GM23338 (cell line): ENCODE results near the gene RPS6KA3. TPM values are rescaled to one million over a fixed set of nuclear protein-coding genes. Genes with fewer than 3 reads are reported as not detected.

Experiments used
- ATAC-seq: fragments of 200-7000 bp; cut with Tn5 transposase; 3 replicates; pipeline ENCODE4 v1.9.1; 2020
- DNase-seq: peaks from one replicate; pipeline ENCODE4 v3.0.0-alpha.2; 2015; ENCODE audit warnings: low spot score
- H2AFZ ChIP-seq: fragments of 200-600 bp; sonication (generic); 2 replicates; pipeline ENCODE4 v1.8.0; 2016; ENCODE audit warnings: antibody characterized with exemption, mild to moderate bottlenecking, moderate library complexity
- H3F3A ChIP-seq: fragments of 200-600 bp; sonication (generic); replicated peaks from 2 replicates; pipeline ENCODE4 v1.8.0; 2017; ENCODE audit warnings: antibody characterized with exemption, mixed run types, low read depth
- H3K27ac ChIP-seq: fragments of 200-600 bp; sonication (generic); 2 replicates; pipeline ENCODE4 v1.6.1; 2016; ENCODE audit warnings: low read depth
- H3K27me3 ChIP-seq: fragments of 200-600 bp; sonication (generic); 2 replicates; pipeline ENCODE4 v1.8.0; 2016; ENCODE audit warnings: mild to moderate bottlenecking, mixed run types, moderate library complexity; ENCODE audit not compliant: insufficient read depth
- H3K36me3 ChIP-seq: fragments of 200-600 bp; sonication (generic); 2 replicates; pipeline ENCODE4 v1.8.0; 2016; ENCODE audit warnings: mild to moderate bottlenecking; ENCODE audit not compliant: insufficient read depth
- H3K4me1 ChIP-seq: fragments of 200-600 bp; sonication (generic); 2 replicates; pipeline ENCODE4 v1.8.0; 2016; ENCODE audit warnings: mild to moderate bottlenecking, moderate library complexity; ENCODE audit not compliant: insufficient read depth
- H3K4me2 ChIP-seq: fragments of 200-600 bp; sonication (generic); 2 replicates; pipeline ENCODE4 v1.7.1; 2017; ENCODE audit warnings: mixed run types
- H3K4me3 ChIP-seq: fragments of 200-600 bp; sonication (generic); 2 replicates; pipeline ENCODE4 v1.6.1; 2016; ENCODE audit warnings: mixed run types
- H3K79me2 ChIP-seq: fragments of 200-600 bp; sonication (generic); replicated peaks from 2 replicates; pipeline ENCODE4 v1.8.0; 2017; ENCODE audit warnings: mild to moderate bottlenecking; ENCODE audit not compliant: insufficient read depth
- H3K9me2 ChIP-seq: fragments of 200-600 bp; sonication (generic); 2 replicates; pipeline ENCODE4 v1.8.0; 2017; ENCODE audit not compliant: insufficient read depth
- H4K20me1 ChIP-seq: fragments of 200-600 bp; sonication (generic); replicated peaks from 2 replicates; pipeline ENCODE4 v1.8.0; 2017; ENCODE audit warnings: mild to moderate bottlenecking; ENCODE audit not compliant: insufficient read depth
- H3K27ac Mint-ChIP-seq: 2 replicates; pipeline ENCODE4 v1.8.0; 2020; ENCODE audit warnings: inconsistent platforms, mild to moderate bottlenecking, moderate library complexity, mixed read lengths
- H3K27me3 Mint-ChIP-seq: 3 replicates; pipeline ENCODE4 v1.8.0; 2022; ENCODE audit warnings: low read depth, mild to moderate bottlenecking, moderate library complexity, mixed read lengths, inconsistent platforms; ENCODE audit not compliant: insufficient read depth, poor library complexity
- H3K36me3 Mint-ChIP-seq: 3 replicates; pipeline ENCODE4 v1.8.0; 2021; ENCODE audit warnings: low read depth, mild to moderate bottlenecking, inconsistent platforms, moderate library complexity, mixed read lengths
- H3K4me1 Mint-ChIP-seq: 3 replicates; pipeline ENCODE4 v1.8.0; 2020; ENCODE audit warnings: mild to moderate bottlenecking, inconsistent platforms, mixed read lengths
- H3K4me3 Mint-ChIP-seq: 3 replicates; pipeline ENCODE4 v1.8.0; 2021; ENCODE audit warnings: moderate library complexity, mild to moderate bottlenecking, inconsistent platforms, mixed read lengths
- H3K9me3 Mint-ChIP-seq: 3 replicates; pipeline ENCODE4 v1.8.0; 2020; ENCODE audit warnings: moderate library complexity, mild to moderate bottlenecking, inconsistent platforms, mixed read lengths
- CREB1 ChIP-seq: fragments of 250-450 bp; sonication (Bioruptor Pico); IDR thresholded peaks from 2 replicates; pipeline ENCODE4 v1.5.0; 2020; ENCODE audit warnings: low read depth, mild to moderate bottlenecking, moderate library complexity
- EZH2 ChIP-seq: fragments of 200-600 bp; sonication (generic); IDR thresholded peaks from one replicate; pipeline ENCODE4 v1.8.0; 2017; ENCODE audit warnings: antibody characterized with exemption, mild to moderate bottlenecking, low read depth; ENCODE audit not compliant: unreplicated experiment
- EZH2phosphoT487 ChIP-seq: fragments of 200-600 bp; sonication (generic); IDR thresholded peaks from one replicate; pipeline ENCODE4 v1.8.1; 2018; ENCODE audit warnings: antibody characterized with exemption; ENCODE audit not compliant: unreplicated experiment
- JUNB ChIP-seq: IDR thresholded peaks from one replicate; pipeline ENCODE4 v1.6.1; 2016; ENCODE audit warnings: antibody characterized with exemption; ENCODE audit not compliant: unreplicated experiment
- NANOG ChIP-seq: IDR thresholded peaks from 2 replicates; pipeline ENCODE4 v1.6.1; 2016; ENCODE audit warnings: antibody characterized with exemption, borderline replicate concordance
- POLR2AphosphoS5 ChIP-seq: IDR thresholded peaks from 2 replicates; pipeline ENCODE4 v1.6.1; 2016; ENCODE audit warnings: antibody characterized with exemption, low read depth
- STAT1 ChIP-seq: IDR thresholded peaks from one replicate; pipeline ENCODE4 v1.6.1; 2016; ENCODE audit warnings: antibody characterized with exemption; ENCODE audit not compliant: unreplicated experiment
- ZNF114 ChIP-seq: fragments of 250-450 bp; sonication (Bioruptor Pico); IDR thresholded peaks from 2 replicates; pipeline ENCODE4 v1.5.0; 2020; ENCODE audit warnings: mild to moderate bottlenecking, moderate library complexity
- ZNF331 ChIP-seq: fragments of 250-450 bp; sonication (Bioruptor Pico); IDR thresholded peaks from 2 replicates; pipeline ENCODE4 v1.5.0; 2020; ENCODE audit warnings: low read depth, mild to moderate bottlenecking, moderate library complexity
- polyA plus RNA-seq: library from polyadenylated mRNA; unstranded; fragments of >200 nt; fragmentation: Nextera tagmentation; extraction: Ambion mirVana; gene quantifications from 2 replicates; pipeline ENCODE4 v1.2.1, GENCODE V29; 2016
- total RNA-seq: library from RNA; depleted of rRNA; stranded (reverse); fragments of >200 nt; shearing (Covaris generic); gene quantifications from 2 replicates; pipeline ENCODE4 v1.2.3, GENCODE V29; 2014
- TF ChIP-seq, protein P1 (sequence below): IDR thresholded peaks from 2 replicates; pipeline ENCODE4 v1.6.1; 2016; ENCODE audit warnings: antibody characterized with exemption
- TF ChIP-seq, protein P2 (sequence below): IDR thresholded peaks from one replicate; pipeline ENCODE4 v1.6.1; 2018; ENCODE audit warnings: antibody characterized with exemption; ENCODE audit not compliant: unreplicated experiment
- TF ChIP-seq, protein P3 (sequence below): fragments of 250-450 bp; sonication (Bioruptor Pico); IDR thresholded peaks from 2 replicates; pipeline ENCODE4 v1.5.0; 2020; ENCODE audit warnings: mild to moderate bottlenecking, moderate library complexity
- TF ChIP-seq, protein P4 (sequence below), 2 experiments: fragments of 200-600 bp in 1 of 2; sonication (generic) in 1 of 2; conservative IDR thresholded peaks; 2 replicates each; pipeline versions ENCODE4 v1.5.1 to v1.6.1; 2016 to 2017; ENCODE audit warnings: antibody characterized with exemption in 2 of 2, low read depth in 2 of 2, mild to moderate bottlenecking in 2 of 2, moderate library complexity in 1 of 2

The RPS6KA3 gene
- total and polyA plus RNA-seq, 2 experiments from 2014 or later, result 3.2 to 12.2 TPM

DNA sequence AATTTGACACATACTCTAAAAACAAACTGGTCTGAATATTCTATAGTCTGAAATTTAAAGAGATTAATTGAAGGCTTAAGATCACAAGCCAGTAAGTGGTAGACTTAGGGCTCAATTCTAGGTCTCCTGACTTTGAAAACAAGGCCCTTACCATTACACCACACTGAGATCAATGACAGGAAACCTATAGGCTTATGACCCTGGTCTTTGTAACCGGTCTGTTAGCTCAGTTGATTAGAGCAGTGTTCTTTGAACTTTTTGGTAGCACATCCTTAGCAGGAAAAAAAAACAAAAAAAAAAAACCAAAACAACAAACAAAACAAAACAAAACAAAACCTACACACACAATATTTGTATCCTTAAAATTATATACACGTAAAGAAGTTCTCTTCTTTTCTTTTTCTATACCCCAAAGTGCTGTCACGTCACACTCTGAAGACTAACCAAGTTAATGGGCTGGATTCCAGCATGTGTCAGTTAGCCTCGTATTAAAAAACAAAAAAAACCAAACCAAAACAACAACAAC is 55.4 kb downstream of the RPS6KA3 start:
- H3K4me3 ChIP-seq, result no peak overlapping the region
- DNase-seq (no peak), ATAC-seq (no peak; the same call in 2 of the 3 replicates)
- peaks cover 14% of the 10 kb centered on the region; the same call in 2 of the 3 replicates for H3K36me3 Mint-ChIP-seq
- no peaks in the 10 kb centered on the region for H3K27me3 Mint-ChIP-seq
- no peaks in the 10 kb centered on the region for H3K36me3 ChIP-seq
- no peak overlapping the region for H3K4me2 ChIP-seq
- H3K4me1 ChIP-seq, result no peaks in the 10 kb centered on the region
- H3K9me2 ChIP-seq, result no peaks in the 10 kb centered on the region
- no peaks in the 10 kb centered on the region for H3F3A ChIP-seq
- H3K27ac Mint-ChIP-seq, result no peak overlapping the region
- no peak for TF ChIP-seq EZH2
- no peak for TF ChIP-seq EZH2phosphoT487
- TF ChIP-seq, protein P1, sequence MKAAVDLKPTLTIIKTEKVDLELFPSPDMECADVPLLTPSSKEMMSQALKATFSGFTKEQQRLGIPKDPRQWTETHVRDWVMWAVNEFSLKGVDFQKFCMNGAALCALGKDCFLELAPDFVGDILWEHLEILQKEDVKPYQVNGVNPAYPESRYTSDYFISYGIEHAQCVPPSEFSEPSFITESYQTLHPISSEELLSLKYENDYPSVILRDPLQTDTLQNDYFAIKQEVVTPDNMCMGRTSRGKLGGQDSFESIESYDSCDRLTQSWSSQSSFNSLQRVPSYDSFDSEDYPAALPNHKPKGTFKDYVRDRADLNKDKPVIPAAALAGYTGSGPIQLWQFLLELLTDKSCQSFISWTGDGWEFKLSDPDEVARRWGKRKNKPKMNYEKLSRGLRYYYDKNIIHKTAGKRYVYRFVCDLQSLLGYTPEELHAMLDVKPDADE, result no peak
- TF ChIP-seq, protein P2, sequence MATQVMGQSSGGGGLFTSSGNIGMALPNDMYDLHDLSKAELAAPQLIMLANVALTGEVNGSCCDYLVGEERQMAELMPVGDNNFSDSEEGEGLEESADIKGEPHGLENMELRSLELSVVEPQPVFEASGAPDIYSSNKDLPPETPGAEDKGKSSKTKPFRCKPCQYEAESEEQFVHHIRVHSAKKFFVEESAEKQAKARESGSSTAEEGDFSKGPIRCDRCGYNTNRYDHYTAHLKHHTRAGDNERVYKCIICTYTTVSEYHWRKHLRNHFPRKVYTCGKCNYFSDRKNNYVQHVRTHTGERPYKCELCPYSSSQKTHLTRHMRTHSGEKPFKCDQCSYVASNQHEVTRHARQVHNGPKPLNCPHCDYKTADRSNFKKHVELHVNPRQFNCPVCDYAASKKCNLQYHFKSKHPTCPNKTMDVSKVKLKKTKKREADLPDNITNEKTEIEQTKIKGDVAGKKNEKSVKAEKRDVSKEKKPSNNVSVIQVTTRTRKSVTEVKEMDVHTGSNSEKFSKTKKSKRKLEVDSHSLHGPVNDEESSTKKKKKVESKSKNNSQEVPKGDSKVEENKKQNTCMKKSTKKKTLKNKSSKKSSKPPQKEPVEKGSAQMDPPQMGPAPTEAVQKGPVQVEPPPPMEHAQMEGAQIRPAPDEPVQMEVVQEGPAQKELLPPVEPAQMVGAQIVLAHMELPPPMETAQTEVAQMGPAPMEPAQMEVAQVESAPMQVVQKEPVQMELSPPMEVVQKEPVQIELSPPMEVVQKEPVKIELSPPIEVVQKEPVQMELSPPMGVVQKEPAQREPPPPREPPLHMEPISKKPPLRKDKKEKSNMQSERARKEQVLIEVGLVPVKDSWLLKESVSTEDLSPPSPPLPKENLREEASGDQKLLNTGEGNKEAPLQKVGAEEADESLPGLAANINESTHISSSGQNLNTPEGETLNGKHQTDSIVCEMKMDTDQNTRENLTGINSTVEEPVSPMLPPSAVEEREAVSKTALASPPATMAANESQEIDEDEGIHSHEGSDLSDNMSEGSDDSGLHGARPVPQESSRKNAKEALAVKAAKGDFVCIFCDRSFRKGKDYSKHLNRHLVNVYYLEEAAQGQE, result no peak
- no peak for TF ChIP-seq POLR2AphosphoS5
- TF ChIP-seq ZNF114 (CRISPR knock-in tag), result no peak
- TF ChIP-seq, protein P3, sequence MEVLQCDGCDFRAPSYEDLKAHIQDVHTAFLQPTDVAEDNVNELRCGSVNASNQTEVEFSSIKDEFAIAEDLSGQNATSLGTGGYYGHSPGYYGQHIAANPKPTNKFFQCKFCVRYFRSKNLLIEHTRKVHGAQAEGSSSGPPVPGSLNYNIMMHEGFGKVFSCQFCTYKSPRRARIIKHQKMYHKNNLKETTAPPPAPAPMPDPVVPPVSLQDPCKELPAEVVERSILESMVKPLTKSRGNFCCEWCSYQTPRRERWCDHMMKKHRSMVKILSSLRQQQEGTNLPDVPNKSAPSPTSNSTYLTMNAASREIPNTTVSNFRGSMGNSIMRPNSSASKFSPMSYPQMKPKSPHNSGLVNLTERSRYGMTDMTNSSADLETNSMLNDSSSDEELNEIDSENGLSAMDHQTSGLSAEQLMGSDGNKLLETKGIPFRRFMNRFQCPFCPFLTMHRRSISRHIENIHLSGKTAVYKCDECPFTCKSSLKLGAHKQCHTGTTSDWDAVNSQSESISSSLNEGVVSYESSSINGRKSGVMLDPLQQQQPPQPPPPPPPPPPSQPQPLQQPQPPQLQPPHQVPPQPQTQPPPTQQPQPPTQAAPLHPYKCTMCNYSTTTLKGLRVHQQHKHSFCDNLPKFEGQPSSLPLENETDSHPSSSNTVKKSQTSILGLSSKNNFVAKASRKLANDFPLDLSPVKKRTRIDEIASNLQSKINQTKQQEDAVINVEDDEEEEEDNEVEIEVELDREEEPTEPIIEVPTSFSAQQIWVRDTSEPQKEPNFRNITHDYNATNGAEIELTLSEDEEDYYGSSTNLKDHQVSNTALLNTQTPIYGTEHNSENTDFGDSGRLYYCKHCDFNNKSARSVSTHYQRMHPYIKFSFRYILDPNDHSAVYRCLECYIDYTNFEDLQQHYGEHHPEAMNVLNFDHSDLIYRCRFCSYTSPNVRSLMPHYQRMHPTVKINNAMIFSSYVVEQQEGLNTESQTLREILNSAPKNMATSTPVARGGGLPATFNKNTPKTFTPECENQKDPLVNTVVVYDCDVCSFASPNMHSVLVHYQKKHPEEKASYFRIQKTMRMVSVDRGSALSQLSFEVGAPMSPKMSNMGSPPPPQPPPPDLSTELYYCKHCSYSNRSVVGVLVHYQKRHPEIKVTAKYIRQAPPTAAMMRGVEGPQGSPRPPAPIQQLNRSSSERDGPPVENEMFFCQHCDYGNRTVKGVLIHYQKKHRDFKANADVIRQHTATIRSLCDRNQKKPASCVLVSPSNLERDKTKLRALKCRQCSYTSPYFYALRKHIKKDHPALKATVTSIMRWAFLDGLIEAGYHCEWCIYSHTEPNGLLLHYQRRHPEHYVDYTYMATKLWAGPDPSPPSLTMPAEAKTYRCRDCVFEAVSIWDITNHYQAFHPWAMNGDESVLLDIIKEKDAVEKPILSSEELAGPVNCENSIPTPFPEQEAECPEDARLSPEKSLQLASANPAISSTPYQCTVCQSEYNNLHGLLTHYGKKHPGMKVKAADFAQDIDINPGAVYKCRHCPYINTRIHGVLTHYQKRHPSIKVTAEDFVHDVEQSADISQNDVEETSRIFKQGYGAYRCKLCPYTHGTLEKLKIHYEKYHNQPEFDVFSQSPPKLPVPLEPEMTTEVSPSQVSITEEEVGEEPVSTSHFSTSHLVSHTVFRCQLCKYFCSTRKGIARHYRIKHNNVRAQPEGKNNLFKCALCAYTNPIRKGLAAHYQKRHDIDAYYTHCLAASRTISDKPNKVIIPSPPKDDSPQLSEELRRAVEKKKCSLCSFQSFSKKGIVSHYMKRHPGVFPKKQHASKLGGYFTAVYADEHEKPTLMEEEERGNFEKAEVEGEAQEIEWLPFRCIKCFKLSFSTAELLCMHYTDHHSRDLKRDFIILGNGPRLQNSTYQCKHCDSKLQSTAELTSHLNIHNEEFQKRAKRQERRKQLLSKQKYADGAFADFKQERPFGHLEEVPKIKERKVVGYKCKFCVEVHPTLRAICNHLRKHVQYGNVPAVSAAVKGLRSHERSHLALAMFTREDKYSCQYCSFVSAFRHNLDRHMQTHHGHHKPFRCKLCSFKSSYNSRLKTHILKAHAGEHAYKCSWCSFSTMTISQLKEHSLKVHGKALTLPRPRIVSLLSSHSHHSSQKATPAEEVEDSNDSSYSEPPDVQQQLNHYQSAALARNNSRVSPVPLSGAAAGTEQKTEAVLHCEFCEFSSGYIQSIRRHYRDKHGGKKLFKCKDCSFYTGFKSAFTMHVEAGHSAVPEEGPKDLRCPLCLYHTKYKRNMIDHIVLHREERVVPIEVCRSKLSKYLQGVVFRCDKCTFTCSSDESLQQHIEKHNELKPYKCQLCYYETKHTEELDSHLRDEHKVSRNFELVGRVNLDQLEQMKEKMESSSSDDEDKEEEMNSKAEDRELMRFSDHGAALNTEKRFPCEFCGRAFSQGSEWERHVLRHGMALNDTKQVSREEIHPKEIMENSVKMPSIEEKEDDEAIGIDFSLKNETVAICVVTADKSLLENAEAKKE (CRISPR knock-in tag), result no peak
- no peak for TF ChIP-seq NANOG
- TF ChIP-seq STAT1, result no peak
- no peak for TF ChIP-seq CREB1
- no peak for TF ChIP-seq JUNB
- TF ChIP-seq ZNF331 (CRISPR knock-in tag), result no peak
- TF ChIP-seq, protein P4, sequence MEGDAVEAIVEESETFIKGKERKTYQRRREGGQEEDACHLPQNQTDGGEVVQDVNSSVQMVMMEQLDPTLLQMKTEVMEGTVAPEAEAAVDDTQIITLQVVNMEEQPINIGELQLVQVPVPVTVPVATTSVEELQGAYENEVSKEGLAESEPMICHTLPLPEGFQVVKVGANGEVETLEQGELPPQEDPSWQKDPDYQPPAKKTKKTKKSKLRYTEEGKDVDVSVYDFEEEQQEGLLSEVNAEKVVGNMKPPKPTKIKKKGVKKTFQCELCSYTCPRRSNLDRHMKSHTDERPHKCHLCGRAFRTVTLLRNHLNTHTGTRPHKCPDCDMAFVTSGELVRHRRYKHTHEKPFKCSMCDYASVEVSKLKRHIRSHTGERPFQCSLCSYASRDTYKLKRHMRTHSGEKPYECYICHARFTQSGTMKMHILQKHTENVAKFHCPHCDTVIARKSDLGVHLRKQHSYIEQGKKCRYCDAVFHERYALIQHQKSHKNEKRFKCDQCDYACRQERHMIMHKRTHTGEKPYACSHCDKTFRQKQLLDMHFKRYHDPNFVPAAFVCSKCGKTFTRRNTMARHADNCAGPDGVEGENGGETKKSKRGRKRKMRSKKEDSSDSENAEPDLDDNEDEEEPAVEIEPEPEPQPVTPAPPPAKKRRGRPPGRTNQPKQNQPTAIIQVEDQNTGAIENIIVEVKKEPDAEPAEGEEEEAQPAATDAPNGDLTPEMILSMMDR (conservative IDR thresholded peaks at IDR 0.05; ENCODE audit: low read depth in 2 of 2), result no peak
- H3K4me1 Mint-ChIP-seq, result peaks cover 13% of the 10 kb centered on the region
- no peak overlapping the region for H3K27ac ChIP-seq
- no peak overlapping the region for H3K4me3 Mint-ChIP-seq
- H2AFZ ChIP-seq, result no peak overlapping the region
- no peaks in the 10 kb centered on the region for H3K9me3 Mint-ChIP-seq
- H3K27me3 ChIP-seq, result no peaks in the 10 kb centered on the region
- H3K79me2 ChIP-seq, result no peaks in the 10 kb centered on the region
- H4K20me1 ChIP-seq, result no peaks in the 10 kb centered on the region
